ENCODE results near the gene PTPRJ.

DNA sequence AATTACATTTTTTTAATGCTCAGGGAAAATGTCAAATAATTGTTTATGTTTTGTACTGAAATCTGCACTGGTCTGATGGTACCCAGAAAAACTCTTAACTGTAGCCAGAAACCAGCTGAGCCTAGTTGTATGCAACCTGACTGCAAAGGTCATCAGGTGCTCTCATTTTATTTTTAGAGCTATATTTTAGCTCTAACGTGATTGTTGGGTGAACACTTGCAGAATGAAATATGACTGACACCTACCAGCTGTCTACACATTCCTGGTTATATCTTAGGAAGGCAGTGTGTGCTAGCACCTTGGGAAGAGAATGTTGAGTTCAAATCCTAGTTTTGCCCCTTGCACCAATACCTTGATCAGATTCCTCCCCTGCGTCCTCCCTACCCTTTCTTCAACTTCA lies 23.6 kb downstream of the PTPRJ start:
- TF ChIP-seq EZH2phosphoT487 (IDR thresholded peaks at IDR 0.05; ENCODE audit: insufficient read depth, low read depth) (no peak), EZH2 (IDR thresholded peaks at IDR 0.05; ENCODE audit: insufficient read depth, poor library complexity, severe bottlenecking) (no peak)
